Neural cell (in vitro differentiated cells): ENCODE results near the gene ARHGAP10. TPM values are rescaled to one million over a fixed set of nuclear protein-coding genes. Genes with fewer than 3 reads are reported as not detected.

ENCODE experiments used
- H2AFZ ChIP-seq: fragments of 200-600, 300-800 bp; sonication (generic), shearing (Covaris generic); 2 replicates; pipeline ENCODE4 v1.6.0; 2014; ENCODE audit warnings: low read depth, mild to moderate bottlenecking, antibody characterized with exemption, low read length, moderate library complexity
- H3F3A ChIP-seq: fragments of 200-600 bp; shearing (Covaris generic); 2 replicates; pipeline ENCODE4 v1.6.1; 2016; ENCODE audit warnings: mild to moderate bottlenecking, moderate library complexity, mixed read lengths, antibody characterized with exemption, low read length; ENCODE audit not compliant: insufficient read depth, poor library complexity, severe bottlenecking
- H3K27ac ChIP-seq: fragments of 200-600, 300-800 bp; sonication (generic), shearing (Covaris generic); 2 replicates; pipeline ENCODE4 v1.5.1; 2014; ENCODE audit warnings: mild to moderate bottlenecking, low read length, moderate library complexity
- H3K27me3 ChIP-seq: fragments of 300-800, 200-600 bp; sonication (generic), shearing (Covaris generic); 2 replicates; pipeline ENCODE4 v1.6.0; 2014; ENCODE audit warnings: mild to moderate bottlenecking, low read depth, low read length, moderate library complexity; ENCODE audit not compliant: insufficient read depth
- H3K36me3 ChIP-seq: fragments of 300-800, 200-600 bp; sonication (generic), shearing (Covaris generic); 2 replicates; pipeline ENCODE4 v1.5.1; 2014; ENCODE audit warnings: mild to moderate bottlenecking, antibody characterized with exemption, low read length, moderate library complexity; ENCODE audit not compliant: insufficient read depth
- H3K4me2 ChIP-seq: fragments of 300-800, 200-600 bp; sonication (generic), shearing (Covaris generic); 2 replicates; pipeline ENCODE4 v1.6.0; 2014; ENCODE audit warnings: mild to moderate bottlenecking, low read length
- H3K4me3 ChIP-seq: fragments of 300-800, 200-600 bp; sonication (generic), shearing (Covaris generic); 2 replicates; pipeline ENCODE4 v1.5.1; 2014; ENCODE audit warnings: mild to moderate bottlenecking, low read length, moderate library complexity
- H3K79me2 ChIP-seq: fragments of 200-600 bp; shearing (Covaris generic); replicated peaks from 2 replicates; pipeline ENCODE4 v1.6.0; 2014; ENCODE audit warnings: mild to moderate bottlenecking, low read length, moderate library complexity; ENCODE audit not compliant: insufficient read depth
- H3K9ac ChIP-seq: fragments of 300-800, 200-600 bp; sonication (generic), shearing (Covaris generic); 2 replicates; pipeline ENCODE4 v1.6.1; 2016; ENCODE audit warnings: mild to moderate bottlenecking, low read length, mixed read lengths
- H3K9me2 ChIP-seq: fragments of 200-600 bp; shearing (Covaris generic); 2 replicates; pipeline ENCODE4 v1.6.1; 2016; ENCODE audit warnings: mild to moderate bottlenecking, low read length, mixed read lengths; ENCODE audit not compliant: insufficient read depth
- H3K9me3 ChIP-seq: fragments of 200-600, 300-800 bp; sonication (generic), shearing (Covaris generic); 2 replicates; pipeline ENCODE4 v1.6.1; 2016; ENCODE audit warnings: mild to moderate bottlenecking, mixed run types, low read length, moderate library complexity, mixed read lengths
- H4K20me1 ChIP-seq: fragments of 200-600 bp; shearing (Covaris generic); 2 replicates; pipeline ENCODE4 v1.6.1; 2016; ENCODE audit warnings: mild to moderate bottlenecking, mixed run types; ENCODE audit not compliant: insufficient read depth
- CTCF ChIP-seq: fragments of 450-650 bp; IDR thresholded peaks from 2 replicates; pipeline ENCODE4 v1.5.1; 2014; ENCODE audit warnings: antibody characterized with exemption, mild to moderate bottlenecking, moderate library complexity; ENCODE audit not compliant: poor library complexity, severe bottlenecking
- EP300 ChIP-seq: fragments of 450-650 bp; conservative IDR thresholded peaks from 2 replicates; pipeline ENCODE4 v1.6.1; 2014; ENCODE audit warnings: antibody characterized with exemption, mild to moderate bottlenecking, moderate library complexity; ENCODE audit not compliant: poor library complexity, severe bottlenecking
- EZH2 ChIP-seq: fragments of 200-600, 300-800 bp; shearing (Covaris generic), sonication (generic); IDR thresholded peaks from 2 replicates; pipeline ENCODE4 v1.6.1; 2014; ENCODE audit warnings: antibody characterized with exemption, low read length, borderline replicate concordance, mild to moderate bottlenecking; ENCODE audit not compliant: insufficient read depth, poor library complexity, severe bottlenecking
- MXI1 ChIP-seq: fragments of 450-650 bp; conservative IDR thresholded peaks from 2 replicates; pipeline ENCODE4 v1.6.1; 2014; ENCODE audit warnings: antibody characterized with exemption, mild to moderate bottlenecking; ENCODE audit not compliant: poor library complexity, severe bottlenecking
- POLR2AphosphoS5 ChIP-seq: IDR thresholded peaks from 2 replicates; pipeline ENCODE4 v1.6.1; 2012
- RAD21 ChIP-seq: fragments of 450-650 bp; conservative IDR thresholded peaks from 2 replicates; pipeline ENCODE4 v1.6.1; 2014; ENCODE audit warnings: antibody characterized with exemption, mild to moderate bottlenecking, moderate library complexity
- REST ChIP-seq: IDR thresholded peaks from 2 replicates; pipeline ENCODE4 v1.6.1; 2012; ENCODE audit warnings: borderline replicate concordance
- SMC3 ChIP-seq: fragments of 450-650 bp; conservative IDR thresholded peaks from 2 replicates; pipeline ENCODE4 v1.6.1; 2014; ENCODE audit warnings: antibody characterized with exemption, mild to moderate bottlenecking, moderate library complexity; ENCODE audit not compliant: poor library complexity
- TAF1 ChIP-seq: IDR thresholded peaks from 2 replicates; pipeline ENCODE4 v1.6.1; 2012; ENCODE audit warnings: low read depth
- polyA plus RNA-seq: library from polyadenylated mRNA; depleted of rRNA; stranded (reverse); fragments of >200 nt; gene quantifications from 2 replicates; pipeline ENCODE4 v1.2.3, GENCODE V29; 2014

Gene ARHGAP10
- polyA plus RNA-seq, 1 donor from 2014 or later = 1.2 TPM

- Histone ChIP-seq H3K4me2 (no peak overlapping the region), H3K9ac (no peak overlapping the region), H3K27me3 (no peaks in the 10 kb centered on the region), H3K9me3 (no peaks in the 10 kb centered on the region), H3K27ac (no peak overlapping the region), H2AFZ (no peak overlapping the region), H4K20me1 (no peaks in the 10 kb centered on the region), H3K79me2 (no peaks in the 10 kb centered on the region), H3F3A (no peaks in the 10 kb centered on the region), H3K9me2 (no peaks in the 10 kb centered on the region), H3K4me3 (no peak overlapping the region), H3K36me3 (no peaks in the 10 kb centered on the region)
- TF ChIP-seq EP300 = no peak
These were observed 129.1 kb downstream of the ARHGAP10 start for GRCh38 chr4:147860960-147861359.

- no peak overlapping the region for H3K27ac ChIP-seq
These were observed 130.3 kb downstream of the ARHGAP10 start for GRCh38 chr4:147862043-147862692.

More at GRCh38 chr4:147862043-147862692, 130.3 kb downstream of the ARHGAP10 start:
- H3F3A ChIP-seq = no peaks in the 10 kb centered on the region
- no peaks in the 10 kb centered on the region for H3K9me2 ChIP-seq
- H3K9me3 ChIP-seq = no peaks in the 10 kb centered on the region
- no peaks in the 10 kb centered on the region for H3K79me2 ChIP-seq
- no peak for TF ChIP-seq EP300
- no peak for TF ChIP-seq RAD21
- TF ChIP-seq REST = no peak
- no peak for TF ChIP-seq TAF1
- TF ChIP-seq SMC3 = no peak
- TF ChIP-seq MXI1 = no peak
- TF ChIP-seq EZH2 = no peak
- no peak for TF ChIP-seq POLR2AphosphoS5
- TF ChIP-seq CTCF = no peak
- no peaks in the 10 kb centered on the region for H4K20me1 ChIP-seq
- H3K4me3 ChIP-seq = no peak overlapping the region
- no peaks in the 10 kb centered on the region for H3K36me3 ChIP-seq
- no peak overlapping the region for H2AFZ ChIP-seq
- no peak overlapping the region for H3K4me2 ChIP-seq
- H3K27me3 ChIP-seq = no peaks in the 10 kb centered on the region
- no peak overlapping the region for H3K9ac ChIP-seq
